Measurements from ENCODE around the gene FAM228B.

Gene FAM228B

GRCh38 chr2:24206714-24207113, 83.4 kb downstream of the FAM228B start:
- Histone ChIP-seq H3K9me3 (ENCODE audit: low read length) (no peaks in the 10 kb centered on the region), H3K27me3 (ENCODE audit: control insufficient read depth in 1 of 2, insufficient read depth in 2 of 2, low read length in 2 of 2) (no peaks in the 10 kb centered on the region), H3K4me1 (ENCODE audit: insufficient read depth, low read length) (no peaks in the 10 kb centered on the region), H3K36me3 (ENCODE audit: insufficient read depth, low read length) (peaks cover 74% of the 10 kb centered on the region), H3K4me3 (ENCODE audit: low read depth in 1 of 2, low read length in 2 of 2) (no peak overlapping the region), H3K9ac (ENCODE audit: low read length) (no peak overlapping the region), H3K27ac (ENCODE audit: low read depth, low read length) (no peak overlapping the region)

GRCh38 chr2:24207359-24207758, 84.1 kb downstream of the FAM228B start:
- Histone ChIP-seq H3K9ac (ENCODE audit: low read length) (no peak overlapping the region), H3K36me3 (ENCODE audit: insufficient read depth, low read length) (peaks cover 80% of the 10 kb centered on the region), H3K27me3 (ENCODE audit: control insufficient read depth in 1 of 2, insufficient read depth in 2 of 2, low read length in 2 of 2) (no peaks in the 10 kb centered on the region), H3K9me3 (ENCODE audit: low read length) (no peaks in the 10 kb centered on the region), H3K4me3 (ENCODE audit: low read depth in 1 of 2, low read length in 2 of 2) (no peak overlapping the region), H3K4me1 (ENCODE audit: insufficient read depth, low read length) (no peaks in the 10 kb centered on the region), H3K27ac (ENCODE audit: low read depth, low read length) (no peak overlapping the region)

GRCh38 chr2:24208490-24208889, 85.2 kb downstream of the FAM228B start:
- Histone ChIP-seq H3K36me3 (ENCODE audit: insufficient read depth, low read length) (peaks cover 77% of the 10 kb centered on the region), H3K9me3 (ENCODE audit: low read length) (no peaks in the 10 kb centered on the region), H3K27me3 (ENCODE audit: control insufficient read depth in 1 of 2, insufficient read depth in 2 of 2, low read length in 2 of 2) (no peaks in the 10 kb centered on the region), H3K4me1 (ENCODE audit: insufficient read depth, low read length) (no peaks in the 10 kb centered on the region), H3K4me3 (ENCODE audit: low read depth in 1 of 2, low read length in 2 of 2) (no peak overlapping the region), H3K27ac (ENCODE audit: low read depth, low read length) (no peak overlapping the region), H3K9ac (ENCODE audit: low read length) (no peak overlapping the region)

- H3K27ac ChIP-seq (ENCODE audit: low read depth, low read length), result no peak overlapping the region
- peaks cover 70% of the 10 kb centered on the region for H3K36me3 ChIP-seq (ENCODE audit: insufficient read depth, low read length)
- no peaks in the 10 kb centered on the region for H3K27me3 ChIP-seq (ENCODE audit: control insufficient read depth in 1 of 2, insufficient read depth in 2 of 2, low read length in 2 of 2)
- no peaks in the 10 kb centered on the region for H3K9me3 ChIP-seq (ENCODE audit: low read length)
- no peaks in the 10 kb centered on the region for H3K4me1 ChIP-seq (ENCODE audit: insufficient read depth, low read length)
- no peak overlapping the region for H3K9ac ChIP-seq (ENCODE audit: low read length)
- no peak overlapping the region for H3K4me3 ChIP-seq (ENCODE audit: low read depth in 1 of 2, low read length in 2 of 2)
These were observed 86.3 kb downstream of the FAM228B start for GRCh38 chr2:24209389-24210105.

- no peak overlapping the region for H3K9ac ChIP-seq (ENCODE audit: low read length)
- no peak overlapping the region for H3K27ac ChIP-seq (ENCODE audit: low read depth, low read length)
- H3K36me3 ChIP-seq (ENCODE audit: insufficient read depth, low read length), result peaks cover 70% of the 10 kb centered on the region
- H3K4me1 ChIP-seq (ENCODE audit: insufficient read depth, low read length), result no peaks in the 10 kb centered on the region
- no peaks in the 10 kb centered on the region for H3K27me3 ChIP-seq (ENCODE audit: control insufficient read depth in 1 of 2, insufficient read depth in 2 of 2, low read length in 2 of 2)
- no peak overlapping the region for H3K4me3 ChIP-seq (ENCODE audit: low read depth in 1 of 2, low read length in 2 of 2)
- H3K9me3 ChIP-seq (ENCODE audit: low read length), result no peaks in the 10 kb centered on the region
These were observed 86.8 kb downstream of the FAM228B start for GRCh38 chr2:24210106-24210455.

- Histone ChIP-seq H3K4me1 (ENCODE audit: insufficient read depth, low read length) (no peaks in the 10 kb centered on the region), H3K9me3 (ENCODE audit: low read length) (no peaks in the 10 kb centered on the region), H3K27me3 (ENCODE audit: control insufficient read depth in 1 of 2, insufficient read depth in 2 of 2, low read length in 2 of 2) (no peaks in the 10 kb centered on the region), H3K4me3 (ENCODE audit: low read depth in 1 of 2, low read length in 2 of 2) (no peak overlapping the region), H3K27ac (ENCODE audit: low read depth, low read length) (no peak overlapping the region), H3K36me3 (ENCODE audit: insufficient read depth, low read length) (peaks cover 65% of the 10 kb centered on the region), H3K9ac (ENCODE audit: low read length) (no peak overlapping the region)
These were observed 87.5 kb downstream of the FAM228B start for GRCh38 chr2:24210723-24211122.

- H3K4me1 ChIP-seq (ENCODE audit: insufficient read depth, low read length), result no peaks in the 10 kb centered on the region
- H3K9ac ChIP-seq (ENCODE audit: low read length), result no peak overlapping the region
- H3K27ac ChIP-seq (ENCODE audit: low read depth, low read length), result no peak overlapping the region
- H3K27me3 ChIP-seq (ENCODE audit: control insufficient read depth in 1 of 2, insufficient read depth in 2 of 2, low read length in 2 of 2), result no peaks in the 10 kb centered on the region
- no peaks in the 10 kb centered on the region for H3K9me3 ChIP-seq (ENCODE audit: low read length)
- no peak overlapping the region for H3K4me3 ChIP-seq (ENCODE audit: low read depth in 1 of 2, low read length in 2 of 2)
- H3K36me3 ChIP-seq (ENCODE audit: insufficient read depth, low read length), result peaks cover 70% of the 10 kb centered on the region
These were observed 88.1 kb downstream of the FAM228B start for GRCh38 chr2:24211408-24211807.

- Histone ChIP-seq H3K4me3 (ENCODE audit: low read depth in 1 of 2, low read length in 2 of 2) (no peak overlapping the region), H3K4me1 (ENCODE audit: insufficient read depth, low read length) (no peaks in the 10 kb centered on the region), H3K36me3 (ENCODE audit: insufficient read depth, low read length) (peaks cover 57% of the 10 kb centered on the region), H3K9me3 (ENCODE audit: low read length) (no peaks in the 10 kb centered on the region), H3K9ac (ENCODE audit: low read length) (no peak overlapping the region), H3K27me3 (ENCODE audit: control insufficient read depth in 1 of 2, insufficient read depth in 2 of 2, low read length in 2 of 2) (no peaks in the 10 kb centered on the region), H3K27ac (ENCODE audit: low read depth, low read length) (no peak overlapping the region)
These were observed 91.6 kb downstream of the FAM228B start for GRCh38 chr2:24214880-24215279.
